GM12892 (cell line): ENCODE results near the gene DPH7.
"Not testable (repeated sequence)": the region's sequence is repeated elsewhere in the genome, so short reads cannot be mapped to it uniquely, and the experiment has no call there.

ENCODE experiments used
- POLR2A ChIP-seq: IDR thresholded peaks from 2 replicates; pipeline ENCODE4 v1.6.1; 2011; ENCODE audit warnings: low read depth, low read length, control low read depth
- POLR2AphosphoS5 ChIP-seq: IDR thresholded peaks from 2 replicates; pipeline ENCODE4 v1.6.1; 2011; ENCODE audit warnings: low read depth, low read length, control low read depth

- TF ChIP-seq POLR2AphosphoS5, POLR2A: not testable (repeated sequence)
Observed at GRCh38 chr9:137532891-137533468, 45.7 kb downstream of the DPH7 start.
